Endothelial cell of umbilical vein (primary cell): ENCODE measurements around the gene SH3PXD2A. TPM values are rescaled to one million over a fixed set of nuclear protein-coding genes. Genes with fewer than 3 reads are reported as not detected.

Experiments
- BruUV-seq: library from RNA; stranded (reverse); fragments of 400-500 nt; replicated peaks from 2 replicates; lab custom pipeline; 2021; lab: Mats Ljungman, UMichigan
- CTCF ChIA-PET: fragments of 300-600, 350-600 bp; sonication (Branson Sonifier 250); formaldehyde crosslinking; loops from one replicate; lab custom pipeline; 2021; ENCODE audit warnings: antibody characterized with exemption, inconsistent platforms; lab: Charles Lee
- POLR2A ChIA-PET: fragments of 300-600, 350-600 bp; sonication (Branson Sonifier 250); formaldehyde crosslinking; loops from one replicate; lab custom pipeline; 2021; ENCODE audit warnings: antibody characterized with exemption, inconsistent platforms; lab: Charles Lee
- DNase-seq: peaks from one replicate; pipeline ENCODE4 v3.0.0-alpha.2; 2011; ENCODE audit warnings: low read depth, low spot score
- FAIRE-seq: peaks from 2 replicates; lab custom pipeline; 2011; peaks lifted over from hg19 to GRCh38; lab: Jason Lieb, UNC
- H2AFZ ChIP-seq: 2 replicates; pipeline ENCODE4 v1.6.0; 2012; ENCODE audit warnings: low read depth, low read length, control low read depth, inconsistent platforms
- H3K27ac ChIP-seq: 2 replicates; pipeline ENCODE4 v1.5.1; 2011; ENCODE audit warnings: low read depth, mild to moderate bottlenecking, control low read depth, low read length, moderate library complexity; ENCODE audit not compliant: insufficient read depth
- H3K27me3 ChIP-seq, 2 experiments: 2 replicates each; pipeline versions ENCODE4 v1.6.0 to v1.6.1; 2011; ENCODE audit warnings: low read length in 2 of 2, mixed read lengths in 1 of 2; ENCODE audit not compliant: control insufficient read depth in 2 of 2, insufficient read depth in 2 of 2
- H3K36me3 ChIP-seq, 2 experiments: 2 replicates in 1 of 2; 3 replicates in 1 of 2; pipeline ENCODE4 v1.5.1; 2011; ENCODE audit warnings: low read length in 2 of 2, mild to moderate bottlenecking in 1 of 2, moderate library complexity in 1 of 2; ENCODE audit not compliant: control insufficient read depth in 2 of 2, insufficient read depth in 2 of 2; ENCODE audit errors: extremely low read depth in 1 of 2
- H3K4me1 ChIP-seq: 3 replicates; pipeline ENCODE4 v1.5.1; 2011; ENCODE audit warnings: mild to moderate bottlenecking, low read length; ENCODE audit not compliant: control insufficient read depth, insufficient read depth; ENCODE audit errors: extremely low read depth
- H3K4me2 ChIP-seq: 2 replicates; pipeline ENCODE4 v1.6.1; 2011; ENCODE audit warnings: low read length, control low read depth, mixed read lengths; ENCODE audit not compliant: insufficient read depth
- H3K4me3 ChIP-seq, 3 experiments: fragments of 200-600 bp in 1 of 3; sonication (generic), shearing (Covaris generic) in 1 of 3; replicated peaks in 1 of 3; 2 replicates each; pipeline ENCODE4 v1.5.1; 2011 to 2016; ENCODE audit warnings: control low read depth in 3 of 3, low read length in 3 of 3, mild to moderate bottlenecking in 2 of 3, inconsistent platforms in 1 of 3, low read depth in 1 of 3, moderate library complexity in 1 of 3; ENCODE audit not compliant: insufficient read depth in 1 of 3
- H3K79me2 ChIP-seq: 2 replicates; pipeline ENCODE4 v1.6.0; 2012; ENCODE audit warnings: low read length, inconsistent platforms; ENCODE audit not compliant: control insufficient read depth, insufficient read depth
- H3K9ac ChIP-seq: replicated peaks from 2 replicates; pipeline ENCODE3; 2011; ENCODE audit warnings: low read length, control low read depth; ENCODE audit not compliant: insufficient read depth; ENCODE audit errors: extremely low read depth
- H3K9me1 ChIP-seq: replicated peaks from 3 replicates; pipeline ENCODE4 v1.6.0; 2011; ENCODE audit warnings: mild to moderate bottlenecking, low read length; ENCODE audit not compliant: control insufficient read depth, insufficient read depth; ENCODE audit errors: extremely low read depth
- H3K9me3 ChIP-seq: replicated peaks from 2 replicates; pipeline ENCODE4 v1.5.1; 2012; ENCODE audit warnings: low read length, inconsistent platforms; ENCODE audit not compliant: control insufficient read depth, insufficient read depth
- H4K20me1 ChIP-seq: replicated peaks from 2 replicates; pipeline ENCODE3; 2011; ENCODE audit warnings: mild to moderate bottlenecking, low read length; ENCODE audit not compliant: control insufficient read depth, insufficient read depth; ENCODE audit errors: extremely low read depth
- EZH2 ChIP-seq: IDR thresholded peaks from 2 replicates; pipeline ENCODE4 v1.6.1; 2012; ENCODE audit warnings: borderline replicate concordance, low read depth, mild to moderate bottlenecking, moderate library complexity, low read length, inconsistent platforms; ENCODE audit not compliant: severe bottlenecking
- FOS ChIP-seq: IDR thresholded peaks from 2 replicates; pipeline ENCODE4 v1.6.1; 2011; ENCODE audit warnings: mild to moderate bottlenecking, low read length, moderate library complexity, borderline replicate concordance; ENCODE audit not compliant: insufficient read depth
- GATA2 ChIP-seq: IDR thresholded peaks from 2 replicates; pipeline ENCODE4 v1.7.0; 2011; ENCODE audit warnings: low read depth, mild to moderate bottlenecking, moderate library complexity, mixed read lengths, low read length; ENCODE audit not compliant: insufficient read length, insufficient read depth
- JUN ChIP-seq: IDR thresholded peaks from 2 replicates; pipeline ENCODE4 v1.6.1; 2011; ENCODE audit warnings: borderline replicate concordance, low read depth; ENCODE audit not compliant: insufficient read length, insufficient read depth
- MYC ChIP-seq: IDR thresholded peaks from one replicate; pipeline ENCODE4 v1.6.1; 2011; ENCODE audit warnings: mild to moderate bottlenecking, low read depth, low read length
- POLR2A ChIP-seq: IDR thresholded peaks from 2 replicates; pipeline ENCODE4 v1.6.1; 2012; ENCODE audit warnings: low read depth, mild to moderate bottlenecking, control low read depth, low read length
- POLR2AphosphoS5 ChIP-seq: IDR thresholded peaks from 2 replicates; pipeline ENCODE4 v1.6.1; 2012; ENCODE audit warnings: low read depth, mild to moderate bottlenecking, control low read depth, low read length, moderate library complexity; ENCODE audit not compliant: insufficient read depth
- dilution Hi-C: fragments of 300-500 bp; cut with MboI; formaldehyde crosslinking; loops from one replicate; pipeline ENCODE4 v1.15.0; 2019; ENCODE audit warnings: low sequenced_read_pairs; ENCODE audit not compliant: extremely low pct_ligation_motif_present
- intact Hi-C: fragments of 100-400 bp; cut with micrococcal nuclease; formaldehyde crosslinking; loops from one replicate; pipeline ENCODE4 v1.10.0; 2022
- polyA plus RNA-seq, 4 experiments: library from polyadenylated mRNA; depleted of rRNA in 3 of 4; stranded (reverse) in 3 of 4; unstranded in 1 of 4; fragments of >200 nt; gene quantifications; 2 replicates each; pipeline versions ENCODE4 v1.2.1 to v1.2.3, GENCODE V29; 2011 to 2012; ENCODE audit warnings: missing spikeins in 1 of 4
- total RNA-seq: library from RNA; stranded (reverse); gene quantifications from 2 replicates; pipeline ENCODE4 v1.2.3, GENCODE V29; 2021
- TF ChIP-seq, protein P1 (sequence below), 2 donors: IDR thresholded peaks; 1 replicate in 1 of 2; 2 replicates in 1 of 2; pipeline ENCODE4 v1.5.1; 2011; ENCODE audit warnings: low read length in 2 of 2, mild to moderate bottlenecking in 2 of 2, moderate library complexity in 2 of 2, control low read depth in 1 of 2, inconsistent platforms in 1 of 2, low read depth in 1 of 2; ENCODE audit not compliant: insufficient read depth in 1 of 2; ENCODE audit errors: extremely low read depth in 1 of 2
- TF ChIP-seq, protein P2 (sequence below): IDR thresholded peaks from 2 replicates; pipeline ENCODE4 v1.6.1; 2011; ENCODE audit not compliant: insufficient read depth, insufficient read length

The SH3PXD2A gene
- total and polyA plus RNA-seq, 2 donors (not counting 3 experiments of a cell fraction or from before 2014, with no cell fraction given), result 1.4 to 5.1 TPM

DNA sequence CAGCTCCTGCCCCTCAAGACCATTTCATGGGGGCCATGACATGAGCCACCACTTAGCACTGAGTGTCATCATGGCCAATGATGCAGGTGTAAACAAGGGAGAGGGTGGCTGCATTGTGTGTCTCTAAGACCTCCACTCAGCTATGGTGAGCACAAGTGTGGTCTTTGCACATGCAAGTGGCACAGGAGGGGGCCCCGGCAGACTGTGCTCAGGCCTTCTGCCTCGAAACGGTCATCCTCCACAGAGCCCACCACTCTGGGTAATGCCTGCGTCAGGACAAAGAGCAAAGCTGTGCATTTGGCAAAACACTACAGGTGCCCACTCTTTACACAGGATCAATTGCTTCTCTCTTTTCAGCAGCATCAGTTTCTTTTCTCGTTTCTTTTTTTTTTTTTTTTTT is 125.5 kb downstream of the SH3PXD2A start:
- CTCF ChIA-PET, result interaction anchor here (0.7 to 1.3 kb wide), 5 partner anchors 12 to 24 kb away, joined by 3 read pairs; no protein-coding TSS in a partner anchor
- POLR2A ChIA-PET, result no interaction called here
- H3K4me1 ChIP-seq, result peaks cover 21% of the 10 kb centered on the region
- FAIRE-seq, result no peak
- TF ChIP-seq, protein P1, sequence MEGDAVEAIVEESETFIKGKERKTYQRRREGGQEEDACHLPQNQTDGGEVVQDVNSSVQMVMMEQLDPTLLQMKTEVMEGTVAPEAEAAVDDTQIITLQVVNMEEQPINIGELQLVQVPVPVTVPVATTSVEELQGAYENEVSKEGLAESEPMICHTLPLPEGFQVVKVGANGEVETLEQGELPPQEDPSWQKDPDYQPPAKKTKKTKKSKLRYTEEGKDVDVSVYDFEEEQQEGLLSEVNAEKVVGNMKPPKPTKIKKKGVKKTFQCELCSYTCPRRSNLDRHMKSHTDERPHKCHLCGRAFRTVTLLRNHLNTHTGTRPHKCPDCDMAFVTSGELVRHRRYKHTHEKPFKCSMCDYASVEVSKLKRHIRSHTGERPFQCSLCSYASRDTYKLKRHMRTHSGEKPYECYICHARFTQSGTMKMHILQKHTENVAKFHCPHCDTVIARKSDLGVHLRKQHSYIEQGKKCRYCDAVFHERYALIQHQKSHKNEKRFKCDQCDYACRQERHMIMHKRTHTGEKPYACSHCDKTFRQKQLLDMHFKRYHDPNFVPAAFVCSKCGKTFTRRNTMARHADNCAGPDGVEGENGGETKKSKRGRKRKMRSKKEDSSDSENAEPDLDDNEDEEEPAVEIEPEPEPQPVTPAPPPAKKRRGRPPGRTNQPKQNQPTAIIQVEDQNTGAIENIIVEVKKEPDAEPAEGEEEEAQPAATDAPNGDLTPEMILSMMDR (IDR thresholded peaks at IDR 0.05; ENCODE audit: extremely low read depth in 1 of 2, insufficient read depth in 1 of 2, low read depth in 1 of 2, low read length in 2 of 2), result no peak
- TF ChIP-seq EZH2 (no peak), MYC (no peak), JUN (no peak), GATA2 (no peak), POLR2A (no peak), POLR2AphosphoS5 (no peak), FOS (no peak)
- TF ChIP-seq, protein P2, sequence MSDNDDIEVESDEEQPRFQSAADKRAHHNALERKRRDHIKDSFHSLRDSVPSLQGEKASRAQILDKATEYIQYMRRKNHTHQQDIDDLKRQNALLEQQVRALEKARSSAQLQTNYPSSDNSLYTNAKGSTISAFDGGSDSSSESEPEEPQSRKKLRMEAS, result no peak
- H3K4me3 ChIP-seq, result no peak overlapping the region
- no peak overlapping the region for H2AFZ ChIP-seq
- no peak overlapping the region for H3K9ac ChIP-seq
- BruUV-seq, result no TSS peak
- intact Hi-C loops (no loop called here), dilution Hi-C loops (no loop called here)
- no peaks in the 10 kb centered on the region for H3K9me1 ChIP-seq
- no peak overlapping the region for H3K4me2 ChIP-seq
- H3K9me3 ChIP-seq, result no peaks in the 10 kb centered on the region
- H3K79me2 ChIP-seq, result no peaks in the 10 kb centered on the region
- no peaks in the 10 kb centered on the region for H4K20me1 ChIP-seq
- no peaks in the 10 kb centered on the region for H3K27me3 ChIP-seq
- DNase-seq, result no peak
- H3K36me3 ChIP-seq, result no peaks in the 10 kb centered on the region
- H3K27ac ChIP-seq, result no peak overlapping the region
